ENCODE results near the gene COL18A1.

GRCh38 chr21:45460011-45460565, 55.1 kb downstream of the COL18A1 start:
- TF ChIP-seq CTCF (IDR thresholded peaks at IDR 0.05) (no peak), POLR2A (IDR thresholded peaks at IDR 0.05) (no peak)
